SK-N-SH treated with all-trans-retinoic acid at 6 μM for 48 hours (cell line): ENCODE data around the gene ARFIP1.

Experiments used
- ATAC-seq: fragments of 200-7000 bp; cut with Tn5 transposase; 3 replicates; pipeline ENCODE4 v1.9.1; 2020; ENCODE audit warnings: mild to moderate bottlenecking, moderate library complexity
- ARNTL ChIP-seq: fragments of 450-650 bp; formaldehyde crosslinking; IDR thresholded peaks from 2 replicates; pipeline ENCODE4 v1.5.0; 2020; ENCODE audit warnings: low read depth, mild to moderate bottlenecking, moderate library complexity, borderline replicate concordance
- CREB5 ChIP-seq: fragments of 250-450 bp; sonication (Bioruptor Pico); IDR thresholded peaks from 2 replicates; pipeline ENCODE4 v1.5.1; 2020; ENCODE audit warnings: low read depth, mild to moderate bottlenecking, moderate library complexity
- CSDC2 ChIP-seq: fragments of 250-450 bp; sonication (Bioruptor Pico); IDR thresholded peaks from 2 replicates; pipeline ENCODE4 v1.5.0; 2020; ENCODE audit warnings: mild to moderate bottlenecking, moderate library complexity
- CSRNP3 ChIP-seq: fragments of 250-450 bp; sonication (Bioruptor Pico); IDR thresholded peaks from 2 replicates; pipeline ENCODE4 v1.5.1; 2021; ENCODE audit warnings: mild to moderate bottlenecking, moderate library complexity
- ESRRG ChIP-seq: fragments of 250-450 bp; sonication (Bioruptor Pico); IDR thresholded peaks from 2 replicates; pipeline ENCODE4 v1.6.1; 2021; ENCODE audit warnings: mild to moderate bottlenecking
- GLIS3 ChIP-seq: fragments of 250-450 bp; sonication (Bioruptor Pico); IDR thresholded peaks from 2 replicates; pipeline ENCODE4 v1.5.0; 2020; ENCODE audit warnings: mild to moderate bottlenecking, moderate library complexity
- ISL1 ChIP-seq: fragments of 250-450 bp; sonication (Bioruptor Pico); IDR thresholded peaks from 2 replicates; pipeline ENCODE4 v2.1.2; 2022; ENCODE audit warnings: mild to moderate bottlenecking, moderate library complexity
- PATZ1 ChIP-seq: fragments of 250-450 bp; sonication (Bioruptor Pico); IDR thresholded peaks from 2 replicates; pipeline ENCODE4 v1.8.0; 2020; ENCODE audit warnings: mild to moderate bottlenecking, moderate library complexity, borderline replicate concordance
- POU6F1 ChIP-seq: fragments of 250-450 bp; sonication (Bioruptor Pico); IDR thresholded peaks from 2 replicates; pipeline ENCODE4 v1.8.0; 2021; ENCODE audit warnings: low read depth, mild to moderate bottlenecking, moderate library complexity, borderline replicate concordance
- PPARA ChIP-seq: fragments of 250-450 bp; sonication (Bioruptor Pico); IDR thresholded peaks from 2 replicates; pipeline ENCODE4 v1.5.0; 2020; ENCODE audit warnings: mild to moderate bottlenecking, borderline replicate concordance
- RARB ChIP-seq: fragments of 250-450 bp; sonication (Bioruptor Pico); IDR thresholded peaks from 2 replicates; pipeline ENCODE4 v1.8.0; 2021; ENCODE audit warnings: mild to moderate bottlenecking, moderate library complexity
- SNAI2 ChIP-seq: fragments of 250-450 bp; sonication (Bioruptor Pico); IDR thresholded peaks from 2 replicates; pipeline ENCODE4 v1.5.0; 2020; ENCODE audit warnings: mild to moderate bottlenecking, moderate library complexity
- TCF4 ChIP-seq: fragments of 250-450 bp; sonication (Bioruptor Pico); IDR thresholded peaks from 2 replicates; pipeline ENCODE4 v1.8.0; 2021; ENCODE audit warnings: mild to moderate bottlenecking, moderate library complexity, borderline replicate concordance
- TSHZ2 ChIP-seq: fragments of 250-450 bp; sonication (Bioruptor Pico); IDR thresholded peaks from 2 replicates; pipeline ENCODE4 v1.5.0; 2020; ENCODE audit warnings: mild to moderate bottlenecking, moderate library complexity
- ZC3H10 ChIP-seq: fragments of 250-450 bp; sonication (Bioruptor Pico); IDR thresholded peaks from 2 replicates; pipeline ENCODE4 v1.5.1; 2021; ENCODE audit warnings: mild to moderate bottlenecking, moderate library complexity
- ZFP3 ChIP-seq: fragments of 250-450 bp; sonication (Bioruptor Pico); IDR thresholded peaks from 2 replicates; pipeline ENCODE4 v1.5.0; 2020; ENCODE audit warnings: mild to moderate bottlenecking, moderate library complexity
- ZFP30 ChIP-seq: fragments of 450-650 bp; formaldehyde crosslinking; IDR thresholded peaks from 2 replicates; pipeline ENCODE4 v1.5.0; 2022; ENCODE audit warnings: mild to moderate bottlenecking, moderate library complexity
- ZNF70 ChIP-seq: fragments of 450-650 bp; formaldehyde crosslinking; IDR thresholded peaks from 2 replicates; pipeline ENCODE4 v1.5.0; 2020; ENCODE audit warnings: mild to moderate bottlenecking, moderate library complexity

The ARFIP1 gene

GRCh38 chr4:152880263-152880662 lies 100.5 kb downstream of the ARFIP1 start (continued):
- TF ChIP-seq TSHZ2 (CRISPR knock-in tag), result no peak
- TF ChIP-seq, all 23 proteins: peak for 0

- ATAC-seq, result no peak
Measured at GRCh38 chr4:152881974-152882373, 102.2 kb downstream of the ARFIP1 start.

GRCh38 chr4:152885185-152885584 lies 105.4 kb downstream of the ARFIP1 start:
- ATAC-seq, result no peak
- TF ChIP-seq PATZ1 (CRISPR knock-in tag) (no peak), POU6F1 (CRISPR knock-in tag) (no peak), ISL1 (no peak), ZC3H10 (CRISPR knock-in tag) (no peak), SNAI2 (CRISPR knock-in tag) (no peak), ZFP3 (CRISPR knock-in tag) (no peak), GLIS3 (CRISPR knock-in tag) (no peak), ARNTL (CRISPR knock-in tag) (no peak), CSRNP3 (CRISPR knock-in tag) (no peak), ESRRG (no peak), RARB (CRISPR knock-in tag) (no peak), PPARA (CRISPR knock-in tag) (no peak)

More at GRCh38 chr4:152881974-152882373, 102.2 kb downstream of the ARFIP1 start:
- no peak for TF ChIP-seq ESRRG
- no peak for TF ChIP-seq TCF4 (CRISPR knock-in tag)
- TF ChIP-seq CSDC2 (CRISPR knock-in tag), result no peak
- TF ChIP-seq ZNF70 (CRISPR knock-in tag), result no peak
- no peak for TF ChIP-seq CREB5 (CRISPR knock-in tag)
- no peak for TF ChIP-seq ARNTL (CRISPR knock-in tag)
- no peak for TF ChIP-seq PATZ1 (CRISPR knock-in tag)
- no peak for TF ChIP-seq ZFP30
- no peak for TF ChIP-seq TSHZ2 (CRISPR knock-in tag)
